ENCODE data around the gene SCUBE1. TPM values are rescaled to one million over a fixed set of nuclear protein-coding genes. Genes with fewer than 3 reads are reported as not detected.

Gene SCUBE1
- total and polyA plus RNA-seq, 4 donors: 1.6 to 7.9 (median 5.0) TPM

- H3K9ac ChIP-seq (ENCODE audit: insufficient read depth in 1 of 2, low read length in 2 of 2): no peak overlapping the region
- H3K4me1 ChIP-seq (ENCODE audit: control insufficient read depth in 5 of 5, insufficient read depth in 5 of 5, low read length in 5 of 5): peaks cover 0 to 3% (median 0%) of the 10 kb centered on the region in 5 donors
- H3K27ac ChIP-seq (ENCODE audit: low read depth in 1 of 2, low read length in 1 of 2): no peak overlapping the region
- peaks cover 0 to 62% (median 17%) of the 10 kb centered on the region in 4 donors for H3K36me3 ChIP-seq (ENCODE audit: control insufficient read depth in 4 of 4, insufficient read depth in 4 of 4, low read length in 4 of 4)
- ATAC-seq (ENCODE audit: insufficient read depth, low FRiP score) (no peak), DNase-seq (no peak)
- H3K27me3 ChIP-seq (ENCODE audit: control insufficient read depth in 3 of 3, insufficient read depth in 3 of 3, low read length in 2 of 3): no peaks in the 10 kb centered on the region
- no peak overlapping the region for H3K4me3 ChIP-seq
- TF ChIP-seq, protein P1, sequence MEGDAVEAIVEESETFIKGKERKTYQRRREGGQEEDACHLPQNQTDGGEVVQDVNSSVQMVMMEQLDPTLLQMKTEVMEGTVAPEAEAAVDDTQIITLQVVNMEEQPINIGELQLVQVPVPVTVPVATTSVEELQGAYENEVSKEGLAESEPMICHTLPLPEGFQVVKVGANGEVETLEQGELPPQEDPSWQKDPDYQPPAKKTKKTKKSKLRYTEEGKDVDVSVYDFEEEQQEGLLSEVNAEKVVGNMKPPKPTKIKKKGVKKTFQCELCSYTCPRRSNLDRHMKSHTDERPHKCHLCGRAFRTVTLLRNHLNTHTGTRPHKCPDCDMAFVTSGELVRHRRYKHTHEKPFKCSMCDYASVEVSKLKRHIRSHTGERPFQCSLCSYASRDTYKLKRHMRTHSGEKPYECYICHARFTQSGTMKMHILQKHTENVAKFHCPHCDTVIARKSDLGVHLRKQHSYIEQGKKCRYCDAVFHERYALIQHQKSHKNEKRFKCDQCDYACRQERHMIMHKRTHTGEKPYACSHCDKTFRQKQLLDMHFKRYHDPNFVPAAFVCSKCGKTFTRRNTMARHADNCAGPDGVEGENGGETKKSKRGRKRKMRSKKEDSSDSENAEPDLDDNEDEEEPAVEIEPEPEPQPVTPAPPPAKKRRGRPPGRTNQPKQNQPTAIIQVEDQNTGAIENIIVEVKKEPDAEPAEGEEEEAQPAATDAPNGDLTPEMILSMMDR (IDR thresholded peaks at IDR 0.05; ENCODE audit: control extremely low read depth, extremely low read depth): no peak
- WGBS, 2 donors: 94 to 96% methylated on average over 23 of the region's 23 CpGs
- peaks cover 0 to 2% (median 0%) of the 10 kb centered on the region in 4 donors for H3K9me3 ChIP-seq (ENCODE audit: control insufficient read depth in 4 of 4, insufficient read depth in 3 of 4, low read length in 3 of 4)
Observed at GRCh38 chr22:43169310-43170130, 173.7 kb downstream of the SCUBE1 start.

- DNase-seq: no peak
- ATAC-seq (ENCODE audit: insufficient read depth, low FRiP score): no peak
- no peak overlapping the region for H3K9ac ChIP-seq (ENCODE audit: insufficient read depth in 1 of 2, low read length in 2 of 2)
- TF ChIP-seq, protein P1 (IDR thresholded peaks at IDR 0.05; ENCODE audit: control extremely low read depth, extremely low read depth): no peak
- 79 to 88% methylated on average over 23 to 25 of the region's 25 CpGs for WGBS, 2 donors
- peaks cover 0 to 9% (median 4%) of the 10 kb centered on the region in 5 donors for H3K4me1 ChIP-seq (ENCODE audit: control insufficient read depth in 5 of 5, insufficient read depth in 5 of 5, low read length in 5 of 5)
- peaks cover 0 to 2% (median 0%) of the 10 kb centered on the region in 4 donors for H3K9me3 ChIP-seq (ENCODE audit: control insufficient read depth in 4 of 4, insufficient read depth in 3 of 4, low read length in 3 of 4)
- no peak overlapping the region for H3K4me3 ChIP-seq
- H3K27me3 ChIP-seq (ENCODE audit: control insufficient read depth in 3 of 3, insufficient read depth in 3 of 3, low read length in 2 of 3): no peaks in the 10 kb centered on the region
- peaks cover 0 to 54% (median 15%) of the 10 kb centered on the region in 4 donors for H3K36me3 ChIP-seq (ENCODE audit: control insufficient read depth in 4 of 4, insufficient read depth in 4 of 4, low read length in 4 of 4)
- no peak overlapping the region for H3K27ac ChIP-seq (ENCODE audit: low read depth in 1 of 2, low read length in 1 of 2)
Observed at GRCh38 chr22:43168471-43169309, 174.5 kb downstream of the SCUBE1 start.

DNA sequence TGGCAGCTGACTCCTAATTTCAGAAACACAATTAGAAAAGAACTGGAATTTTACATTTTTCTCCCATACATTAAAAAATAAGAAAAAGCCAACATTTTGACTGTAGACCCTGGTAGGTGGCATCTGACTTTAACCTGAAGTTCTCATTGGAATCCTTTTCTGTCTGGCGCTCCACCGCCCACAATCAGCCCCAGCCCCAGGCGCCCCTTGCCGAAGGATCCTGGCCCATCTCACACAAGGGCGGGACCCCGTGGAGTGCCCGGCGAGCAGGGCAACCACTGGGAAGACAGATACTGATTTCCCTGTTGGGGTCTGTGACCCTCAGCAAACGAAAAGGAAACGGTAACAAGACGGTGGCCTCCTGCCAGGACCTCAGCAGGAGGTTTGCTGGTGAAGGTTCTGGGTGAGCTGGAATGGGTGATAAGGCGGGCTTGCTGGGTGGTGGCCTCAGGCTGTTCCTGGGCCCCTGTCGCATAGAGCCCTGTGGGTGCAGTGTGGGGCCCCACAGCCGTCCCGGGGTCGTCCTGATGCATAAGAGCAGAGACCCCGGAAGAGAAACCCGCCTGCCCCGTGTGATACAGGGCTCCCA, 176.1 kb downstream of the SCUBE1 start:
- H3K9me3 ChIP-seq (ENCODE audit: control insufficient read depth in 4 of 4, insufficient read depth in 3 of 4, low read length in 3 of 4): peaks cover 0 to 2% (median 0%) of the 10 kb centered on the region in 4 donors
- TF ChIP-seq, protein P1 (IDR thresholded peaks at IDR 0.05; ENCODE audit: control extremely low read depth, extremely low read depth): no peak
- peaks cover 0 to 13% (median 4%) of the 10 kb centered on the region in 5 donors for H3K4me1 ChIP-seq (ENCODE audit: control insufficient read depth in 5 of 5, insufficient read depth in 5 of 5, low read length in 5 of 5)
- no peak overlapping the region for H3K4me3 ChIP-seq
- DNase-seq (no peak), ATAC-seq (ENCODE audit: insufficient read depth, low FRiP score) (no peak)
- H3K27ac ChIP-seq (ENCODE audit: low read depth in 1 of 2, low read length in 1 of 2): no peak overlapping the region
- H3K36me3 ChIP-seq (ENCODE audit: control insufficient read depth in 4 of 4, insufficient read depth in 4 of 4, low read length in 4 of 4): peaks cover 0 to 56% (median 11%) of the 10 kb centered on the region in 4 donors
- no peak overlapping the region for H3K9ac ChIP-seq (ENCODE audit: insufficient read depth in 1 of 2, low read length in 2 of 2)
- WGBS, 2 donors: 94 to 96% methylated on average over 19 of the region's 19 CpGs
- H3K27me3 ChIP-seq (ENCODE audit: control insufficient read depth in 3 of 3, insufficient read depth in 3 of 3, low read length in 2 of 3): no peaks in the 10 kb centered on the region
